Right lobe of liver (tissue), 4 donors: ENCODE results near the gene SQSTM1.

Source experiments
- CTCF ChIP-seq, 4 donors: fragments of 200-600 bp in 3 of 4; fragments of 450-650 bp in 1 of 4; IDR thresholded peaks; one replicate each; pipeline versions ENCODE4 v1.5.1 to v1.8.0; 2016 to 2022; ENCODE audit warnings: antibody characterized with exemption in 4 of 4, mild to moderate bottlenecking in 2 of 4
- POLR2A ChIP-seq: fragments of 450-650 bp; IDR thresholded peaks from one replicate; pipeline ENCODE4 v1.6.1; 2017; ENCODE audit warnings: antibody characterized with exemption, mild to moderate bottlenecking
- donor health status: DM: no; HTN: no; CAD: no.
- donor health status: DM: no; HTN: no; CAD: no.
- donor health status: DM: no; HTN: yes; CAD: no.

- TF ChIP-seq POLR2A (no peak), CTCF (IDR thresholded peaks at IDR 0.05) (peak; percentile 61 to 88 (median 75))
Measured at GRCh38 chr5:179801304-179802206, 19.1 kb upstream of the SQSTM1 start.
